GM19240 (cell line): ENCODE results near the gene AGFG1.
"Not testable (repeated sequence)": the region's sequence is repeated elsewhere in the genome, so short reads cannot be mapped to it uniquely, and the experiment has no call there.

Source experiments
- DNase-seq: peaks from one replicate; pipeline ENCODE4 v3.0.0; 2011; ENCODE audit warnings: low spot score; ENCODE audit not compliant: insufficient read length

The AGFG1 gene

GRCh38 chr2:227497158-227497557, 25.2 kb downstream of the AGFG1 start:
- DNase-seq = no peak

- DNase-seq = no peak
Observed at GRCh38 chr2:227499627-227500300, 27.8 kb downstream of the AGFG1 start.

GRCh38 chr2:227500301-227500630, 28.3 kb downstream of the AGFG1 start:
- DNase-seq = no peak

GRCh38 chr2:227503433-227504406, 31.8 kb downstream of the AGFG1 start:
- DNase-seq = no peak

GRCh38 chr2:227504700-227505099, 32.7 kb downstream of the AGFG1 start:
- DNase-seq = no peak

- no peak for DNase-seq
Observed at GRCh38 chr2:227506456-227506855, 34.5 kb downstream of the AGFG1 start.

GRCh38 chr2:227507963-227508362, 36.0 kb downstream of the AGFG1 start:
- no peak for DNase-seq

- no peak for DNase-seq
Observed at GRCh38 chr2:227509076-227509475, 37.1 kb downstream of the AGFG1 start.

- no peak for DNase-seq
Observed at GRCh38 chr2:227509824-227510619, 38.1 kb downstream of the AGFG1 start.

GRCh38 chr2:227510620-227510958, 38.6 kb downstream of the AGFG1 start:
- no peak for DNase-seq

- no peak for DNase-seq
Observed at GRCh38 chr2:227511239-227511930, 39.4 kb downstream of the AGFG1 start.

GRCh38 chr2:227511955-227512354, 40.0 kb downstream of the AGFG1 start:
- no peak for DNase-seq

- DNase-seq = no peak
Observed at GRCh38 chr2:227513113-227513512, 41.2 kb downstream of the AGFG1 start.

GRCh38 chr2:227515742-227516141, 43.8 kb downstream of the AGFG1 start:
- DNase-seq = no peak

GRCh38 chr2:227517724-227518123, 45.8 kb downstream of the AGFG1 start:
- DNase-seq = no peak

- not testable (repeated sequence) for DNase-seq
Observed at GRCh38 chr2:227518278-227518865, 46.4 kb downstream of the AGFG1 start.

GRCh38 chr2:227521178-227521577, 49.2 kb downstream of the AGFG1 start:
- not testable (repeated sequence) for DNase-seq

GRCh38 chr2:227524665-227525064, 52.7 kb downstream of the AGFG1 start:
- no peak for DNase-seq

GRCh38 chr2:227527351-227527750, 55.4 kb downstream of the AGFG1 start:
- no peak for DNase-seq

GRCh38 chr2:227528803-227529202, 56.8 kb downstream of the AGFG1 start:
- DNase-seq = no peak

- DNase-seq = no peak
Observed at GRCh38 chr2:227529871-227530270, 57.9 kb downstream of the AGFG1 start.
